NOMO-1 (cell line): ENCODE results near the gene LHFPL6.

Experiments used
- DNase-seq, 2 experiments: peaks; one replicate each; lab custom pipeline; 2025; ENCODE audit not compliant: unreplicated experiment in 2 of 2; lab: John Stamatoyannopoulos, UW

LHFPL6 gene

GRCh38 chr13:39602614-39603366 is at the start of gene LHFPL6:
Gene LHFPL6 (minus strand): TSS chr13:39603193.
- DNase-seq = peak in 1 of 2 experiments; percentile 12

GRCh38 chr13:39646122-39646521 is 43.1 kb upstream of the LHFPL6 start:
- no peak for DNase-seq

GRCh38 chr13:39641645-39642044 is 38.7 kb upstream of the LHFPL6 start:
- DNase-seq = peak; percentile 4 to 52

GRCh38 chr13:39637890-39638289 is 34.9 kb upstream of the LHFPL6 start:
- DNase-seq = no peak

- DNase-seq = no peak
These were observed 32.6 kb upstream of the LHFPL6 start for GRCh38 chr13:39635564-39635963.

- no peak for DNase-seq
These were observed 30.0 kb upstream of the LHFPL6 start for GRCh38 chr13:39632994-39633393.

- DNase-seq = no peak
These were observed 28.3 kb upstream of the LHFPL6 start for GRCh38 chr13:39631307-39631706.

- DNase-seq = no peak
These were observed 20.5 kb upstream of the LHFPL6 start for GRCh38 chr13:39623466-39623865.

- no peak for DNase-seq
These were observed 15.6 kb upstream of the LHFPL6 start for GRCh38 chr13:39618561-39618960.

- DNase-seq = peak; percentile 51 to 59
These were observed 13.2 kb upstream of the LHFPL6 start for GRCh38 chr13:39616087-39616694.

- peak; percentile 1 to 56 for DNase-seq
These were observed 9.1 kb upstream of the LHFPL6 start for GRCh38 chr13:39612023-39612637.

GRCh38 chr13:39607876-39608275 is 4.9 kb upstream of the LHFPL6 start:
- DNase-seq = no peak

GRCh38 chr13:39605677-39606320 is 2.8 kb upstream of the LHFPL6 start:
- no peak for DNase-seq

- no peak for DNase-seq
These were observed 1.8 kb upstream of the LHFPL6 start for GRCh38 chr13:39604756-39605155.

GRCh38 chr13:39603424-39603947 is 493 bp upstream of the LHFPL6 start:
- no peak for DNase-seq

GRCh38 chr13:39602277-39602613 is 748 bp downstream of the LHFPL6 start:
- DNase-seq = no peak

- no peak for DNase-seq
These were observed 1.4 kb downstream of the LHFPL6 start for GRCh38 chr13:39601636-39602035.

- no peak for DNase-seq
These were observed 2.2 kb downstream of the LHFPL6 start for GRCh38 chr13:39600766-39601165.

- DNase-seq = no peak
These were observed 3.2 kb downstream of the LHFPL6 start for GRCh38 chr13:39599842-39600241.

- no peak for DNase-seq
These were observed 4.0 kb downstream of the LHFPL6 start for GRCh38 chr13:39599012-39599411.

- DNase-seq = no peak
These were observed 5.2 kb downstream of the LHFPL6 start for GRCh38 chr13:39597838-39598237.
